ENCODE measurements around the gene GRIA3. TPM values are rescaled to one million over a fixed set of nuclear protein-coding genes. Genes with fewer than 3 reads are reported as not detected.

Gene GRIA3
- total RNA-seq, 1 experiment from 2014 or later = 1.4 TPM

- Histone ChIP-seq H3T11ph (ENCODE audit: low read length) (no peak overlapping the region), H3K9ac (ENCODE audit: extremely low read depth, insufficient read length, low read length) (no peak overlapping the region), H3K23ac (ENCODE audit: insufficient read length, low read depth, low read length) (no peak overlapping the region), H4K8ac (replicated peaks; ENCODE audit: insufficient read length, low read depth, low read length) (no peak overlapping the region), H2BK5ac (ENCODE audit: insufficient read length, low read length) (no peak overlapping the region), H2AK5ac (ENCODE audit: insufficient read length, low read length) (no peak overlapping the region), H3K56ac (ENCODE audit: insufficient read length, low read depth, low read length) (no peak overlapping the region), H3K79me1 (ENCODE audit: insufficient read depth, low read depth, low read length, poor library complexity, severe bottlenecking) (no peaks in the 10 kb centered on the region), H3K4me2 (ENCODE audit: insufficient read depth, insufficient read length, low read length) (no peak overlapping the region), H2BK15ac (ENCODE audit: low read depth, low read length) (no peak overlapping the region), H2BK120ac (ENCODE audit: low read depth, low read length, poor library complexity, severe bottlenecking) (no peak overlapping the region), H3K4ac (ENCODE audit: low read depth, low read length) (no peak overlapping the region), H4K91ac (ENCODE audit: insufficient read length, low read depth, low read length) (no peak overlapping the region), H3K9me3 (ENCODE audit: control insufficient read depth, low read depth, low read length) (peaks cover 45% of the 10 kb centered on the region), H2BK12ac (ENCODE audit: insufficient read length, low read depth, low read length) (no peak overlapping the region), H3K27ac (ENCODE audit: insufficient read length, low read depth, low read length) (no peak overlapping the region), H3K23me2 (ENCODE audit: insufficient read length, low read depth, low read length, poor library complexity, severe bottlenecking) (no peaks in the 10 kb centered on the region), H3K4me1 (ENCODE audit: insufficient read depth, low read length) (no peaks in the 10 kb centered on the region), H3K27me3 (ENCODE audit: insufficient read depth, low read length) (no peaks in the 10 kb centered on the region), H2AFZ (ENCODE audit: low read length) (no peak overlapping the region), H4K20me1 (ENCODE audit: control insufficient read depth, insufficient read depth, insufficient read length) (no peaks in the 10 kb centered on the region), H3K18ac (ENCODE audit: insufficient read length, low read depth, low read length) (no peak overlapping the region), H3K14ac (ENCODE audit: insufficient read depth, low read length) (no peak overlapping the region), H4K5ac (ENCODE audit: insufficient read length, low read depth, low read length) (no peak overlapping the region), H3K79me2 (ENCODE audit: insufficient read depth, low read length) (no peaks in the 10 kb centered on the region), H2BK20ac (ENCODE audit: low read depth, low read length, poor library complexity, severe bottlenecking) (no peak overlapping the region)
- Mint-ChIP-seq H3K27ac (no peak overlapping the region; a peak in 1 of 7 replicates), H3K4me3 (no peak overlapping the region), H3K4me1 (peaks cover 12 to 17% of the 10 kb centered on the region in 2 experiments), H3K36me3 (ENCODE audit: insufficient read depth in 1 of 3, low read depth in 3 of 3) (0 out of 7 replicates have a peak, but pooled peaks cover 0 to under 1% (median 0%) of the 10 kb centered on the region in 3 experiments), H3K27me3 (ENCODE audit: low read depth) (peaks cover 18% of the 10 kb centered on the region), H3K9me3 (peaks cover 0 to 52% of the 10 kb centered on the region in 2 experiments; a peak in 3 of 5 replicates)
- no peak for DNase-seq
- TF ChIP-seq CTCF (conservative IDR thresholded peaks at IDR 0.05) = no peak
- no CpG with 5 or more reads among the region's 7 CpGs for WGBS (ENCODE audit: extremely low coverage, insufficient read length, low lambda C conversion rate)
Observed at GRCh38 chrX:123215397-123216089, 31.5 kb downstream of the GRIA3 start.

Data from H9 (cell line).